ENCODE data around the gene TMEM128. TPM values are rescaled to one million over a fixed set of nuclear protein-coding genes. Genes with fewer than 3 reads are reported as not detected.
A peak's percentile ranks its signal among the peaks of the same experiment; 100 is the strongest.

Gene TMEM128
- total and polyA plus RNA-seq, 2 of the 13 experiments (the other 11 are each of a cell fraction or from before 2014, with no cell fraction given): 19.4 to 27.9 TPM

DNA sequence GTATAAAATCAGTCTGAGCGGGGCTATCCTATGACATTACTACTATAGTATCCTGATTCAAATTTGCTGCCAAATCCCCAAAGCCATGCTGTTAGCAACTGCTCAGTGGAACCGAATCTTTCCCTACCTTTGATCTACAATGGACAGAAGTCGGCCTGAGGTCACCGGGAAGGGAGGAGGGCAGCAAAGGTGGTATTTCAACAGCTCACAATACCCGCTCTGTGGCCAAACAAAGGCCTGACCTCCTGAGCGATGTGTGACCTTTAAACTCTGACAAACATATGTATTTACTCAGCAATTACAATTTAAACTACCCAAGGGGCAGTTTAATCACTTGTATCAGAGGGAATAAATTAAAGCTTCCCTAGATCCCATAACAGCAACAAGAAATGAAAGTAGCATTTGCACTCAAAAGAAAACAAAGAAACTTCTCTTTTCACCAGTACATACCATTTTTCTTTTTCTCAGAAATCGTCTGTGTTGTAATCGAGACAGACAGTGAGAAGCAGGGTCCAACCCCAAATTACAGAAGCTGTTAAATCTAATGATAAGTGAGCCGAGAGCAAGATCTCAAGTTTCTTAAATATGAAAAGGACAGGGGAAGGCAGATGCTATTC, 11.6 kb upstream of the TMEM128 start (continued):
- TF ChIP-seq ZNF589 (CRISPR knock-in tag; conservative IDR thresholded peaks at IDR 0.05) (no peak), TAF1 (CRISPR knock-in tag; IDR thresholded peaks at IDR 0.05) (no peak), NFE2L1 (CRISPR knock-in tag; IDR thresholded peaks at IDR 0.05; ENCODE audit: borderline replicate concordance) (no peak), BRD4 (CRISPR knock-in tag; IDR thresholded peaks at IDR 0.05) (peak; percentile 39; the same call in 1 of the 2 replicates), ZNF672 (CRISPR knock-in tag; IDR thresholded peaks at IDR 0.05) (no peak), ZNF121 (CRISPR knock-in tag; IDR thresholded peaks at IDR 0.05) (no peak), GTF3A (CRISPR knock-in tag; conservative IDR thresholded peaks at IDR 0.05) (no peak), SUZ12 (IDR thresholded peaks at IDR 0.05; ENCODE audit: low read depth, low read length) (no peak), ZNF510 (CRISPR knock-in tag; IDR thresholded peaks at IDR 0.05; ENCODE audit: low read depth) (no peak), RELA (CRISPR knock-in tag; IDR thresholded peaks at IDR 0.05) (no peak), RFX3 (CRISPR knock-in tag; IDR thresholded peaks at IDR 0.05) (no peak), ZNF253 (CRISPR knock-in tag; IDR thresholded peaks at IDR 0.05; ENCODE audit: borderline replicate concordance) (no peak), ZNF614 (CRISPR knock-in tag; IDR thresholded peaks at IDR 0.05; ENCODE audit: borderline replicate concordance) (peak; percentile 64; the same call in 1 of the 2 replicates), IKZF4 (CRISPR knock-in tag; IDR thresholded peaks at IDR 0.05; ENCODE audit: borderline replicate concordance, low read depth, not compliant biosample characterization) (no peak), ZNF335 (CRISPR knock-in tag; IDR thresholded peaks at IDR 0.05) (no peak), REXO4 (CRISPR knock-in tag; IDR thresholded peaks at IDR 0.05; ENCODE audit: borderline replicate concordance) (no peak)
- TF ChIP-seq, protein P1, sequence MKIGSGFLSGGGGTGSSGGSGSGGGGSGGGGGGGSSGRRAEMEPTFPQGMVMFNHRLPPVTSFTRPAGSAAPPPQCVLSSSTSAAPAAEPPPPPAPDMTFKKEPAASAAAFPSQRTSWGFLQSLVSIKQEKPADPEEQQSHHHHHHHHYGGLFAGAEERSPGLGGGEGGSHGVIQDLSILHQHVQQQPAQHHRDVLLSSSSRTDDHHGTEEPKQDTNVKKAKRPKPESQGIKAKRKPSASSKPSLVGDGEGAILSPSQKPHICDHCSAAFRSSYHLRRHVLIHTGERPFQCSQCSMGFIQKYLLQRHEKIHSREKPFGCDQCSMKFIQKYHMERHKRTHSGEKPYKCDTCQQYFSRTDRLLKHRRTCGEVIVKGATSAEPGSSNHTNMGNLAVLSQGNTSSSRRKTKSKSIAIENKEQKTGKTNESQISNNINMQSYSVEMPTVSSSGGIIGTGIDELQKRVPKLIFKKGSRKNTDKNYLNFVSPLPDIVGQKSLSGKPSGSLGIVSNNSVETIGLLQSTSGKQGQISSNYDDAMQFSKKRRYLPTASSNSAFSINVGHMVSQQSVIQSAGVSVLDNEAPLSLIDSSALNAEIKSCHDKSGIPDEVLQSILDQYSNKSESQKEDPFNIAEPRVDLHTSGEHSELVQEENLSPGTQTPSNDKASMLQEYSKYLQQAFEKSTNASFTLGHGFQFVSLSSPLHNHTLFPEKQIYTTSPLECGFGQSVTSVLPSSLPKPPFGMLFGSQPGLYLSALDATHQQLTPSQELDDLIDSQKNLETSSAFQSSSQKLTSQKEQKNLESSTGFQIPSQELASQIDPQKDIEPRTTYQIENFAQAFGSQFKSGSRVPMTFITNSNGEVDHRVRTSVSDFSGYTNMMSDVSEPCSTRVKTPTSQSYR (CRISPR knock-in tag; IDR thresholded peaks at IDR 0.05; ENCODE audit: borderline replicate concordance): peak; percentile 54; the same call in 1 of the 2 replicates
- TF ChIP-seq, protein P2, sequence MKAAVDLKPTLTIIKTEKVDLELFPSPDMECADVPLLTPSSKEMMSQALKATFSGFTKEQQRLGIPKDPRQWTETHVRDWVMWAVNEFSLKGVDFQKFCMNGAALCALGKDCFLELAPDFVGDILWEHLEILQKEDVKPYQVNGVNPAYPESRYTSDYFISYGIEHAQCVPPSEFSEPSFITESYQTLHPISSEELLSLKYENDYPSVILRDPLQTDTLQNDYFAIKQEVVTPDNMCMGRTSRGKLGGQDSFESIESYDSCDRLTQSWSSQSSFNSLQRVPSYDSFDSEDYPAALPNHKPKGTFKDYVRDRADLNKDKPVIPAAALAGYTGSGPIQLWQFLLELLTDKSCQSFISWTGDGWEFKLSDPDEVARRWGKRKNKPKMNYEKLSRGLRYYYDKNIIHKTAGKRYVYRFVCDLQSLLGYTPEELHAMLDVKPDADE (CRISPR knock-in tag; IDR thresholded peaks at IDR 0.05): no peak
- TF ChIP-seq, protein P3, sequence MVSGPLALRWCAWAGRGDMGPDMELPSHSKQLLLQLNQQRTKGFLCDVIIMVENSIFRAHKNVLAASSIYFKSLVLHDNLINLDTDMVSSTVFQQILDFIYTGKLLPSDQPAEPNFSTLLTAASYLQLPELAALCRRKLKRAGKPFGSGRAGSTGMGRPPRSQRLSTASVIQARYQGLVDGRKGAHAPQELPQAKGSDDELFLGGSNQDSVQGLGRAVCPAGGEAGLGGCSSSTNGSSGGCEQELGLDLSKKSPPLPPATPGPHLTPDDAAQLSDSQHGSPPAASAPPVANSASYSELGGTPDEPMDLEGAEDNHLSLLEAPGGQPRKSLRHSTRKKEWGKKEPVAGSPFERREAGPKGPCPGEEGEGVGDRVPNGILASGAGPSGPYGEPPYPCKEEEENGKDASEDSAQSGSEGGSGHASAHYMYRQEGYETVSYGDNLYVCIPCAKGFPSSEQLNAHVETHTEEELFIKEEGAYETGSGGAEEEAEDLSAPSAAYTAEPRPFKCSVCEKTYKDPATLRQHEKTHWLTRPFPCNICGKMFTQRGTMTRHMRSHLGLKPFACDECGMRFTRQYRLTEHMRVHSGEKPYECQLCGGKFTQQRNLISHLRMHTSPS (CRISPR knock-in tag; IDR thresholded peaks at IDR 0.05; ENCODE audit: low read depth): no peak
- TF ChIP-seq, protein P4, sequence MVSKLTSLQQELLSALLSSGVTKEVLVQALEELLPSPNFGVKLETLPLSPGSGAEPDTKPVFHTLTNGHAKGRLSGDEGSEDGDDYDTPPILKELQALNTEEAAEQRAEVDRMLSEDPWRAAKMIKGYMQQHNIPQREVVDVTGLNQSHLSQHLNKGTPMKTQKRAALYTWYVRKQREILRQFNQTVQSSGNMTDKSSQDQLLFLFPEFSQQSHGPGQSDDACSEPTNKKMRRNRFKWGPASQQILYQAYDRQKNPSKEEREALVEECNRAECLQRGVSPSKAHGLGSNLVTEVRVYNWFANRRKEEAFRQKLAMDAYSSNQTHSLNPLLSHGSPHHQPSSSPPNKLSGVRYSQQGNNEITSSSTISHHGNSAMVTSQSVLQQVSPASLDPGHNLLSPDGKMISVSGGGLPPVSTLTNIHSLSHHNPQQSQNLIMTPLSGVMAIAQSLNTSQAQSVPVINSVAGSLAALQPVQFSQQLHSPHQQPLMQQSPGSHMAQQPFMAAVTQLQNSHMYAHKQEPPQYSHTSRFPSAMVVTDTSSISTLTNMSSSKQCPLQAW (CRISPR knock-in tag; IDR thresholded peaks at IDR 0.05): peak; percentile 84
- TF ChIP-seq, protein P5, sequence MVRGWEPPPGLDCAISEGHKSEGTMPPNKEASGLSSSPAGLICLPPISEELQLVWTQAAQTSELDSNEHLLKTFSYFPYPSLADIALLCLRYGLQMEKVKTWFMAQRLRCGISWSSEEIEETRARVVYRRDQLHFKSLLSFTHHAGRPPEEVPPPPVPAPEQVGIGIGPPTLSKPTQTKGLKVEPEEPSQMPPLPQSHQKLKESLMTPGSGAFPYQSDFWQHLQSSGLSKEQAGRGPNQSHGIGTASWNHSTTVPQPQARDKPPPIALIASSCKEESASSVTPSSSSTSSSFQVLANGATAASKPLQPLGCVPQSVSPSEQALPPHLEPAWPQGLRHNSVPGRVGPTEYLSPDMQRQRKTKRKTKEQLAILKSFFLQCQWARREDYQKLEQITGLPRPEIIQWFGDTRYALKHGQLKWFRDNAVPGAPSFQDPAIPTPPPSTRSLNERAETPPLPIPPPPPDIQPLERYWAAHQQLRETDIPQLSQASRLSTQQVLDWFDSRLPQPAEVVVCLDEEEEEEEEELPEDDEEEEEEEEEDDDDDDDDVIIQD (CRISPR knock-in tag; IDR thresholded peaks at IDR 0.05; ENCODE audit: low read depth): peak; percentile 84

Data from HepG2 (cell line).